Measurements from ENCODE around the gene POLR3F. TPM values are rescaled to one million over a fixed set of nuclear protein-coding genes. Genes with fewer than 3 reads are reported as not detected.
"Not testable (repeated sequence)": the region's sequence is repeated elsewhere in the genome, so short reads cannot be mapped to it uniquely, and the experiment has no call there.

POLR3F gene
- total and polyA plus RNA-seq, 8 donors, result 8.0 to 21.7 (median 18.0) TPM

DNA sequence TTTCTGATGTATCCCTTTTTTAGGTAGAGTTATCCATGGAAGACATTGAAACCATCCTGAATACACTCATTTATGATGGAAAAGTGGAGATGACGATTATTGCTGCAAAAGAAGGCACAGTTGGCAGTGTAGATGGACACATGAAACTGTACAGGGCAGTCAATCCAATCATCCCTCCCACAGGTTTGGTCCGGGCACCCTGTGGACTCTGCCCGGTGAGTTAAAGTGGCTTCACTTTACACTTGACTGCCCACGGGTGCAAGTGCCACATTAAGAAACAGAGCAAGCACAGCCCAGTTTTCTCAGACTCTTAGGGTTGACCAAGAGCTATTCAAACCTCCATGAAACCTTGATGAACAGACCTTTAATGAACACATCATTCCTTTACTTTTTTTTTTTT is 14.4 kb downstream of the POLR3F start:
- H3K4me3 ChIP-seq, result no peak overlapping the region
- H3K27ac ChIP-seq, result no peak overlapping the region
- no peaks in the 10 kb centered on the region for H3K9me3 ChIP-seq
- DNase-seq (no peak), ATAC-seq (no peak)
- TF ChIP-seq, protein P1, sequence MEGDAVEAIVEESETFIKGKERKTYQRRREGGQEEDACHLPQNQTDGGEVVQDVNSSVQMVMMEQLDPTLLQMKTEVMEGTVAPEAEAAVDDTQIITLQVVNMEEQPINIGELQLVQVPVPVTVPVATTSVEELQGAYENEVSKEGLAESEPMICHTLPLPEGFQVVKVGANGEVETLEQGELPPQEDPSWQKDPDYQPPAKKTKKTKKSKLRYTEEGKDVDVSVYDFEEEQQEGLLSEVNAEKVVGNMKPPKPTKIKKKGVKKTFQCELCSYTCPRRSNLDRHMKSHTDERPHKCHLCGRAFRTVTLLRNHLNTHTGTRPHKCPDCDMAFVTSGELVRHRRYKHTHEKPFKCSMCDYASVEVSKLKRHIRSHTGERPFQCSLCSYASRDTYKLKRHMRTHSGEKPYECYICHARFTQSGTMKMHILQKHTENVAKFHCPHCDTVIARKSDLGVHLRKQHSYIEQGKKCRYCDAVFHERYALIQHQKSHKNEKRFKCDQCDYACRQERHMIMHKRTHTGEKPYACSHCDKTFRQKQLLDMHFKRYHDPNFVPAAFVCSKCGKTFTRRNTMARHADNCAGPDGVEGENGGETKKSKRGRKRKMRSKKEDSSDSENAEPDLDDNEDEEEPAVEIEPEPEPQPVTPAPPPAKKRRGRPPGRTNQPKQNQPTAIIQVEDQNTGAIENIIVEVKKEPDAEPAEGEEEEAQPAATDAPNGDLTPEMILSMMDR (IDR thresholded peaks at IDR 0.05), result no peak
- intact Hi-C loops (cut with DNase I), result no loop called here
- no peaks in the 10 kb centered on the region for H3K27me3 ChIP-seq
- H3K4me1 ChIP-seq, result no peaks in the 10 kb centered on the region
- peaks cover 0 to 92% of the 10 kb centered on the region in 2 donors for H3K36me3 ChIP-seq

DNA sequence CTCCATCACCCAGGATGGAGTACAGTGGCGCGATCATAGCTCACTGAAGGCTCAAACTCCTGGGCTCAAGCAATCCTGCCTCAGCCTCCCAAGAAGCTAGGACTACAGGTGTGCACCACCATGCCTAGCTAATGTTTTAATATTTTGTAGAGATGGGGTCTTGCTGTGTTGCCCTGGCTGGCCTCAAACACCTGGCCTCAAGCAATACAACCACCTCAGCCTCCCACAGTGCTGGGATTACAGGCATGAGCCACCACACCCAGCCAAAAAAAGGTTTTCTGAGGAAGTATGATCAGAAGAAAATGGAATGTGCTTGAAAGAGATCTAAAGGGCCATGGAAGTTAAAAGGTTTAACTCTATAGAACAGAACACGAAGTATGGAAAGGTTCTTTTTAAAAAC is 21.1 kb downstream of the POLR3F start:
- peaks cover 0 to 67% of the 10 kb centered on the region in 2 donors for H3K36me3 ChIP-seq
- no peak for ATAC-seq

DNA sequence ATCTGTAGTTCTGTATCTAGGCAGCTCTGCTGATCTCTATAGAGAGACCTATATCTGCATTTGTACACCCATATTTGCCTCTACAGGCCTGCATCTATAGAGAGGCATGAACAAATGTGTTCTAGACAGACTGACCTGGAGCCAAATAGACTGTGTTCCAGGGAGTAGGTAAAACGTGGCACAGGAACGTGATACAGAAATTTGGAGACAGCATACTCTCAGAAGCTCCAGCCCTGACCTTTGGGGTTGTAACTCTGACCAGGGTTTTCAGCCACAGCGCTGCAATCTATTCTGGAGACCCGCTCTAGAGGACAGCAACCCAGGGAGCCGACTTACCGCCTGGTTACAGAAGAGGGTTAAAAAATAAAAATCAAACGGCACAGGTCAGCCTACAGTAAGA is 28.9 kb downstream of the POLR3F start:
- Histone ChIP-seq H3K27ac (no peak overlapping the region), H3K36me3 (peaks cover 0 to 11% of the 10 kb centered on the region in 2 donors), H3K27me3 (no peaks in the 10 kb centered on the region), H3K4me3 (peak overlapping the region; percentile 57 to 67), H3K4me1 (peaks cover 5 to 26% of the 10 kb centered on the region in 2 donors), H3K9me3 (no peaks in the 10 kb centered on the region)
- ATAC-seq (peak; percentile 50), DNase-seq (no peak)
- TF ChIP-seq, protein P1 (IDR thresholded peaks at IDR 0.05), result no peak
- intact Hi-C loops (cut with DNase I), result no loop called here

More for the DNA sequence above, 21.1 kb downstream of the POLR3F start:
- no peak overlapping the region for H3K4me3 ChIP-seq
- TF ChIP-seq, protein P1 (IDR thresholded peaks at IDR 0.05), result no peak
- peaks cover 0 to 4% of the 10 kb centered on the region in 2 donors for H3K4me1 ChIP-seq
- DNase-seq, result no peak
- H3K27me3 ChIP-seq, result no peaks in the 10 kb centered on the region
- intact Hi-C loops (cut with DNase I), result no loop called here
- no peaks in the 10 kb centered on the region for H3K9me3 ChIP-seq
- H3K27ac ChIP-seq, result no peak overlapping the region

DNA sequence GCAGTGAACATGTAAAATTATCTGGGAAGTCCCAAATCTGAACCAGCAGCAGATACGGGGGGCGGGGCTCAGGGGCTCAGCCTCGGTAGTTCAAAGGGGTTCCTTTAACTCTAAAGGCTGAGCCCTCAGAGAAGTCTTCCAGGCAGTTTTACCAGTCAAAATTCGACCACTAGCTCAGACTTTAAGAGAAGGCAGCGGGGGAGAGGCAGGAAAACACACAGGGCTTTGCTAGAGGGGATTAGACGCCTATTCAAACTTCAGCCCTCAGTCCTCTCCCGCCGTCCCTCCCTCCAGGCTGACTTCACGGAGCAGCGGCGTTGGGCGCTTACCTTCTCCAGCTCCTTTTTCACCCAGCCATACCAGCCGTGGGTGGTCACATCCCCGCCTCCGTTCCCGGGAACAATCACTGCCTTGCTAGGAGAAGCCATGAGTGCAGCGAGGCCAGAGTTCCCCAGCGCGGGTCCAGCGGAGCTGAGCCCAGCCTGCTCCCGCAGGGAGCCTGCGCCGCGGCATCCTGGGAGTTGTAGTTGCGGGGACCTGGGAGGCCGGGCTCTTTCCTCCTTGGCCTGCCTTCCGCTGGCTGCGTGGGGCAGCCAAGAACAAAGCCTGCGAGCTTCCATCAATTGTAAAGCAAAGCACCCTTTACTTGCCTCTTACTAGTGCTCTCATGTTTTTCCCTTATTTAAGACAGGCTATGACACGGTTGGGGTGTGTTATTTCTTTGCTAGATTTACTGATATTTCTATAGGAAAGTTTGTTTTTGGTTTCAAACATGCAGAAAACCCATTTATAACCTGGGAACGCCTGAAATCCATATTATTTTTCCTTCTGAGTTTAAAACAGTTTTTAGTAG is 29.8 kb downstream of the POLR3F start, which contains the start of gene RBBP9:
RBBP9 (minus strand) TSS at position 486 of the 853 bp plus-strand sequence; CDS start at position 428, 58 bp downstream.
- Histone ChIP-seq H3K4me3 (peak within 1 kb of the TSS; percentile 57 to 67), H3K36me3 (peaks cover 0 to 11% of the 10 kb centered on the region in 2 donors), H3K4me1 (peaks cover 5 to 26% of the 10 kb centered on the region in 2 donors), H3K27me3 (no peaks in the 10 kb centered on the region), H3K9me3 (no peaks in the 10 kb centered on the region), H3K27ac (peak within 1 kb of the TSS; percentile 27 to 39)
- TF ChIP-seq, protein P1 (IDR thresholded peaks at IDR 0.05), result no peak
- intact Hi-C loops (cut with DNase I), result no loop called here
- ATAC-seq (peak; percentile 99), DNase-seq (peak; percentile 81 to 98 (median 91))

DNA sequence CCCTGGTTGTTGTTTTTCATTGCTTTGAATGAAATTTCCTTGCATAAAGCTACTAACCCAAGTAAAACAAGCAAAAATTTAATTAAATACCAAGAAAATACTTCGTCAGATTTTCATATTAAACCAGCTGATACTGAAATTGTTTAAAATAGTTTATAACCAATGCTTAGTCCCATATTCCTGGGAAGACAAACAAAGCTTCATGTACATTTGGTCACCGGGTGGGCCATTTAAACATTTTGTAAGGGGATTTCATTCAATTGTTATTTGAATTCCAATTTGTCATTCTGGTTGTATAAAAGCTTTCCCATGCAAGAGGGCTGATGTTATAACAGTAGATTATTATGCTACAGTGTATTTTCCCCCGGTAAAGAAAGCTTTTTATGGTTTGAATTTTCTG is 30.4 kb downstream of the POLR3F start:
- TF ChIP-seq, protein P1 (IDR thresholded peaks at IDR 0.05), result no peak
- Histone ChIP-seq H3K4me1 (peaks cover 5 to 26% of the 10 kb centered on the region in 2 donors), H3K4me3 (no peak overlapping the region), H3K9me3 (no peaks in the 10 kb centered on the region), H3K27ac (peak overlapping the region; percentile 27 to 39), H3K36me3 (peaks cover 0 to 10% of the 10 kb centered on the region in 2 donors), H3K27me3 (no peaks in the 10 kb centered on the region)
- intact Hi-C loops (cut with DNase I), result no loop called here
- no peak for ATAC-seq
- no peak for DNase-seq

DNA sequence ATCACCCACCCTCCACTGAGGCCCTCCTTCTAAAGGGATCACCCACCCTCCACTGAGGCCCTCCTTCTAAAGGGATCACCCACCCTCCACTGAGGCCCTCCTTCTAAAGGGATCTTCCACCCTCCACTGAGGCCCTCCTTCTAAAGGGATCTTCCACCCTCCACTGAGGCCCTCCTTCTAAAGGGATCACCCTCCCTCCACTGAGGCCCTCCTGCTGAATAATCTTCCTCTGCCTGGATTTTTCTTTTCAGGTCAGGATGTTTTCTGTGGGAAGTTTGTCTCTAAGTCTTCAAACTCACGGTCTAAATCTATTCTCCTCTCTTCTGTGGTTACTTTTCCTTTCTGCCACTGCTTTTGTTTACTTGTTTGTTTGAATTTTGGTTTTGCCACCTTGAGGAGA is 34.5 kb downstream of the POLR3F start:
- H3K4me1 ChIP-seq; H3K27ac ChIP-seq; intact Hi-C loops (cut with DNase I); H3K36me3 ChIP-seq; DNase-seq; H3K27me3 ChIP-seq; ATAC-seq; H3K9me3 ChIP-seq; H3K4me3 ChIP-seq: not testable (repeated sequence)
